HEK293 (cell line): ENCODE results near the gene HPCAL1.

Experiments used
- CTCF ChIA-PET: fragments of 350-600 bp; formaldehyde crosslinking; extraction: SDS; loops from one replicate; lab custom pipeline; 2021; ENCODE audit warnings: antibody characterized with exemption; lab: Yijun Ruan, JAX
- POLR2A ChIA-PET: fragments of 300-600 bp; formaldehyde crosslinking; extraction: SDS; loops from one replicate; lab custom pipeline; 2020; ENCODE audit warnings: antibody characterized with exemption, inconsistent platforms; lab: Yijun Ruan, JAX
- H3K27ac ChIP-seq: fragments of 200-500 bp; sonication (Bioruptor generic); 2 replicates; pipeline ENCODE4 v1.5.1; 2014; ENCODE audit warnings: low read depth, low read length, control low read depth, inconsistent platforms; ENCODE audit errors: extremely low read depth
- H3K36me3 ChIP-seq, 2 experiments: fragments of 200-500 bp in 1 of 2; sonication (Bioruptor generic) in 1 of 2; 1 replicate in 1 of 2; 2 replicates in 1 of 2; pipeline ENCODE4 v1.5.1; 2014 to 2017; ENCODE audit warnings: inconsistent platforms in 2 of 2, low read length in 2 of 2; ENCODE audit not compliant: control insufficient read depth in 2 of 2, insufficient read depth in 1 of 2
- H3K4me1 ChIP-seq: fragments of 200-500 bp; sonication (Bioruptor generic); 2 replicates; pipeline ENCODE4 v1.5.1; 2014; ENCODE audit warnings: mild to moderate bottlenecking, low read length, inconsistent platforms; ENCODE audit not compliant: control insufficient read depth, insufficient read depth
- H3K4me3 ChIP-seq: 2 replicates; pipeline ENCODE4 v1.5.1; 2011; ENCODE audit warnings: low read depth, mild to moderate bottlenecking, control low read depth, low read length, moderate library complexity
- H3K9me3 ChIP-seq: fragments of 200-500 bp; sonication (Bioruptor generic); 2 replicates; pipeline ENCODE4 v1.5.1; 2014; ENCODE audit warnings: low read depth, low read length, inconsistent platforms; ENCODE audit not compliant: control insufficient read depth, insufficient read depth
- EGR2 ChIP-seq: fragments of 450-650 bp; formaldehyde crosslinking; IDR thresholded peaks from 2 replicates; pipeline ENCODE4 v1.5.1; 2016; ENCODE audit warnings: low read depth, missing biosample characterization, missing genetic modification characterization
- GLIS2 ChIP-seq: fragments of 450-650 bp; formaldehyde crosslinking; IDR thresholded peaks from 2 replicates; pipeline ENCODE4 v1.5.1; 2016; ENCODE audit warnings: missing biosample characterization, missing genetic modification characterization
- KLF16 ChIP-seq: fragments of 450-650 bp; formaldehyde crosslinking; IDR thresholded peaks from 2 replicates; pipeline ENCODE4 v1.5.1; 2017; ENCODE audit warnings: missing biosample characterization, missing genetic modification characterization
- OSR2 ChIP-seq: fragments of 450-650 bp; formaldehyde crosslinking; IDR thresholded peaks from 2 replicates; pipeline ENCODE4 v1.5.1; 2016; ENCODE audit warnings: missing biosample characterization, missing genetic modification characterization
- OVOL3 ChIP-seq: fragments of 450-650 bp; formaldehyde crosslinking; IDR thresholded peaks from 2 replicates; pipeline ENCODE4 v1.5.1; 2016; ENCODE audit warnings: missing biosample characterization, missing genetic modification characterization
- SCRT2 ChIP-seq: fragments of 450-650 bp; formaldehyde crosslinking; IDR thresholded peaks from 2 replicates; pipeline ENCODE4 v1.5.1; 2016; ENCODE audit warnings: missing biosample characterization, missing genetic modification characterization
- ZNF140 ChIP-seq: fragments of 450-650 bp; formaldehyde crosslinking; IDR thresholded peaks from 2 replicates; pipeline ENCODE4 v1.5.1; 2016; ENCODE audit warnings: missing biosample characterization, missing genetic modification characterization
- ZNF174 ChIP-seq: fragments of 450-650 bp; formaldehyde crosslinking; IDR thresholded peaks from 2 replicates; pipeline ENCODE4 v1.5.0; 2017; ENCODE audit warnings: missing biosample characterization, mild to moderate bottlenecking, missing genetic modification characterization
- ZNF202 ChIP-seq: fragments of 450-650 bp; formaldehyde crosslinking; IDR thresholded peaks from 2 replicates; pipeline ENCODE4 v1.5.1; 2016; ENCODE audit warnings: missing biosample characterization, missing genetic modification characterization, borderline replicate concordance
- ZNF529 ChIP-seq: fragments of 450-650 bp; formaldehyde crosslinking; IDR thresholded peaks from 2 replicates; pipeline ENCODE4 v1.5.1; 2017; ENCODE audit warnings: missing genetic modification characterization, missing biosample characterization; ENCODE audit not compliant: insufficient replicate concordance
- ZNF530 ChIP-seq: fragments of 450-650 bp; formaldehyde crosslinking; IDR thresholded peaks from 2 replicates; pipeline ENCODE4 v1.5.1; 2016; ENCODE audit warnings: low read depth, missing biosample characterization, missing genetic modification characterization
- ZNF544 ChIP-seq: fragments of 450-650 bp; formaldehyde crosslinking; IDR thresholded peaks from 2 replicates; pipeline ENCODE4 v1.5.0; 2017; ENCODE audit warnings: missing biosample characterization, missing genetic modification characterization
- ZNF629 ChIP-seq: fragments of 450-650 bp; formaldehyde crosslinking; IDR thresholded peaks from 2 replicates; pipeline ENCODE4 v1.5.1; 2017; ENCODE audit warnings: missing biosample characterization, missing genetic modification characterization
- ZNF664 ChIP-seq: fragments of 450-650 bp; formaldehyde crosslinking; IDR thresholded peaks from 2 replicates; pipeline ENCODE4 v1.5.1; 2016; ENCODE audit warnings: missing biosample characterization, missing genetic modification characterization
- ZNF670 ChIP-seq: fragments of 450-650 bp; formaldehyde crosslinking; IDR thresholded peaks from 2 replicates; pipeline ENCODE4 v1.5.1; 2016; ENCODE audit warnings: missing biosample characterization, missing genetic modification characterization, low read depth
- ZNF768 ChIP-seq: fragments of 450-650 bp; formaldehyde crosslinking; IDR thresholded peaks from 2 replicates; pipeline ENCODE4 v1.5.1; 2018; ENCODE audit warnings: missing biosample characterization, mild to moderate bottlenecking, missing genetic modification characterization
- ZNF785 ChIP-seq: fragments of 450-650 bp; formaldehyde crosslinking; IDR thresholded peaks from 2 replicates; pipeline ENCODE4 v1.5.1; 2016; ENCODE audit warnings: missing biosample characterization, missing genetic modification characterization
- TF ChIP-seq, protein P1 (sequence below): sonication (generic); formaldehyde crosslinking; IDR thresholded peaks from 2 replicates; pipeline ENCODE4 v1.8.1; 2022; ENCODE audit warnings: mild to moderate bottlenecking, moderate library complexity, missing genetic modification reagents
- TF ChIP-seq, protein P2 (sequence below): fragments of 450-650 bp; formaldehyde crosslinking; IDR thresholded peaks from 2 replicates; pipeline ENCODE4 v1.5.1; 2016; ENCODE audit warnings: missing biosample characterization, missing genetic modification characterization
- TF ChIP-seq, protein P3 (sequence below): IDR thresholded peaks from 2 replicates; pipeline ENCODE4 v1.6.1; 2011; ENCODE audit warnings: mild to moderate bottlenecking, low read depth, low read length, borderline replicate concordance

HPCAL1 gene

GRCh38 chr2:10338270-10339188, 35.8 kb downstream of the HPCAL1 start:
- POLR2A ChIA-PET, result no interaction called here
- Histone ChIP-seq H3K4me3 (no peak overlapping the region), H3K9me3 (no peaks in the 10 kb centered on the region), H3K4me1 (no peaks in the 10 kb centered on the region; the same call in 1 of the 2 replicates), H3K36me3 (no peaks in the 10 kb centered on the region), H3K27ac (no peak overlapping the region)
- 0 out of 2 replicates have a peak, but pooled peaks have one; percentile 35 for TF ChIP-seq ZNF664 (tag by site-specific recombination)
- no peak for TF ChIP-seq GLIS2 (tag by site-specific recombination)
- CTCF ChIA-PET, result interaction anchor here (0.6 to 0.9 kb wide), 3 partner anchors 36 to 525 kb away, joined by 3 to 7 read pairs (median 4); no protein-coding TSS in a partner anchor

- no peaks in the 10 kb centered on the region; the same call in 1 of the 2 replicates for H3K4me1 ChIP-seq
- POLR2A ChIA-PET, result no interaction called here
- CTCF ChIA-PET, result no interaction called here
- H3K36me3 ChIP-seq, result no peaks in the 10 kb centered on the region
- no peaks in the 10 kb centered on the region for H3K9me3 ChIP-seq
- TF ChIP-seq ZNF670 (tag by site-specific recombination) (no peak), ZNF768 (peak; percentile 40; the same call in 1 of the 2 replicates), ZNF529 (tag by site-specific recombination) (no peak), SCRT2 (tag by site-specific recombination) (peak; percentile 71)
- no peak overlapping the region for H3K27ac ChIP-seq
- H3K4me3 ChIP-seq, result no peak overlapping the region
Measured at GRCh38 chr2:10339647-10340592, 37.2 kb downstream of the HPCAL1 start.

- Histone ChIP-seq H3K36me3 (no peaks in the 10 kb centered on the region), H3K9me3 (no peaks in the 10 kb centered on the region), H3K27ac (no peak overlapping the region), H3K4me1 (no peaks in the 10 kb centered on the region; the same call in 1 of the 2 replicates), H3K4me3 (no peak overlapping the region)
- no peak for TF ChIP-seq ZNF174 (tag by site-specific recombination)
- no peak for TF ChIP-seq ZNF140 (tag by site-specific recombination)
- no peak for TF ChIP-seq ZNF530
- TF ChIP-seq ZNF629 (tag by site-specific recombination), result no peak
- TF ChIP-seq ZNF785 (tag by site-specific recombination), result no peak
- TF ChIP-seq OVOL3, result no peak
- TF ChIP-seq, protein P1, sequence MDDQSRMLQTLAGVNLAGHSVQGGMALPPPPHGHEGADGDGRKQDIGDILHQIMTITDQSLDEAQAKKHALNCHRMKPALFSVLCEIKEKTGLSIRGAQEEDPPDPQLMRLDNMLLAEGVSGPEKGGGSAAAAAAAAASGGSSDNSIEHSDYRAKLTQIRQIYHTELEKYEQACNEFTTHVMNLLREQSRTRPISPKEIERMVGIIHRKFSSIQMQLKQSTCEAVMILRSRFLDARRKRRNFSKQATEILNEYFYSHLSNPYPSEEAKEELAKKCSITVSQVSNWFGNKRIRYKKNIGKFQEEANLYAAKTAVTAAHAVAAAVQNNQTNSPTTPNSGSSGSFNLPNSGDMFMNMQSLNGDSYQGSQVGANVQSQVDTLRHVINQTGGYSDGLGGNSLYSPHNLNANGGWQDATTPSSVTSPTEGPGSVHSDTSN, result no peak
- ChIA-PET POLR2A (no interaction called here), CTCF (no interaction called here)
Measured at GRCh38 chr2:10340593-10340975, 37.9 kb downstream of the HPCAL1 start.

- Histone ChIP-seq H3K4me3 (no peak overlapping the region), H3K36me3 (no peaks in the 10 kb centered on the region), H3K4me1 (no peaks in the 10 kb centered on the region; the same call in 1 of the 2 replicates), H3K27ac (no peak overlapping the region), H3K9me3 (no peaks in the 10 kb centered on the region)
- ChIA-PET CTCF (no interaction called here), POLR2A (no interaction called here)
- TF ChIP-seq ZNF544, result no peak
- TF ChIP-seq OSR2 (tag by site-specific recombination), result no peak
- TF ChIP-seq KLF16 (tag by site-specific recombination), result no peak
- no peak for TF ChIP-seq EGR2 (tag by site-specific recombination)
- no peak for TF ChIP-seq ZNF202 (tag by site-specific recombination)
- TF ChIP-seq, protein P2, sequence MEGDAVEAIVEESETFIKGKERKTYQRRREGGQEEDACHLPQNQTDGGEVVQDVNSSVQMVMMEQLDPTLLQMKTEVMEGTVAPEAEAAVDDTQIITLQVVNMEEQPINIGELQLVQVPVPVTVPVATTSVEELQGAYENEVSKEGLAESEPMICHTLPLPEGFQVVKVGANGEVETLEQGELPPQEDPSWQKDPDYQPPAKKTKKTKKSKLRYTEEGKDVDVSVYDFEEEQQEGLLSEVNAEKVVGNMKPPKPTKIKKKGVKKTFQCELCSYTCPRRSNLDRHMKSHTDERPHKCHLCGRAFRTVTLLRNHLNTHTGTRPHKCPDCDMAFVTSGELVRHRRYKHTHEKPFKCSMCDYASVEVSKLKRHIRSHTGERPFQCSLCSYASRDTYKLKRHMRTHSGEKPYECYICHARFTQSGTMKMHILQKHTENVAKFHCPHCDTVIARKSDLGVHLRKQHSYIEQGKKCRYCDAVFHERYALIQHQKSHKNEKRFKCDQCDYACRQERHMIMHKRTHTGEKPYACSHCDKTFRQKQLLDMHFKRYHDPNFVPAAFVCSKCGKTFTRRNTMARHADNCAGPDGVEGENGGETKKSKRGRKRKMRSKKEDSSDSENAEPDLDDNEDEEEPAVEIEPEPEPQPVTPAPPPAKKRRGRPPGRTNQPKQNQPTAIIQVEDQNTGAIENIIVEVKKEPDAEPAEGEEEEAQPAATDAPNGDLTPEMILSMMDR (tag by site-specific recombination), result no peak
- TF ChIP-seq, protein P3, sequence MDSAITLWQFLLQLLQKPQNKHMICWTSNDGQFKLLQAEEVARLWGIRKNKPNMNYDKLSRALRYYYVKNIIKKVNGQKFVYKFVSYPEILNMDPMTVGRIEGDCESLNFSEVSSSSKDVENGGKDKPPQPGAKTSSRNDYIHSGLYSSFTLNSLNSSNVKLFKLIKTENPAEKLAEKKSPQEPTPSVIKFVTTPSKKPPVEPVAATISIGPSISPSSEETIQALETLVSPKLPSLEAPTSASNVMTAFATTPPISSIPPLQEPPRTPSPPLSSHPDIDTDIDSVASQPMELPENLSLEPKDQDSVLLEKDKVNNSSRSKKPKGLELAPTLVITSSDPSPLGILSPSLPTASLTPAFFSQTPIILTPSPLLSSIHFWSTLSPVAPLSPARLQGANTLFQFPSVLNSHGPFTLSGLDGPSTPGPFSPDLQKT, result no peak
Measured at GRCh38 chr2:10341193-10341592, 38.5 kb downstream of the HPCAL1 start.
